Vagina (tissue), 2 donors: ENCODE data around the gene AGXT2. TPM values are rescaled to one million over a fixed set of nuclear protein-coding genes. Genes with fewer than 3 reads are reported as not detected.

ENCODE experiments used
- DNase-seq, 2 donors: peaks; one replicate each; pipeline ENCODE4 v3.0.0-alpha.2; 2017; ENCODE audit errors: extremely low spot score in 2 of 2
- H3K27ac ChIP-seq: fragments of 200-600 bp; sonication (generic); one replicate; pipeline ENCODE4 v1.5.1; 2019
- H3K27me3 ChIP-seq: fragments of 200-600 bp; sonication (generic); one replicate; pipeline ENCODE4 v1.5.1; 2019
- H3K36me3 ChIP-seq, 2 donors: fragments of 200-600 bp; sonication (generic); one replicate each; pipeline ENCODE4 v1.5.1; 2017 to 2019
- H3K4me1 ChIP-seq: fragments of 200-600 bp; sonication (generic); one replicate; pipeline ENCODE4 v1.5.1; 2019
- H3K4me3 ChIP-seq, 2 donors: fragments of 200-600 bp; sonication (generic); 1 replicate in 1 of 2; 2 replicates in 1 of 2; pipeline ENCODE4 v1.5.1; 2016 to 2019
- H3K9me3 ChIP-seq: fragments of 200-600 bp; sonication (generic); one replicate; pipeline ENCODE4 v1.5.1; 2019
- POLR2A ChIP-seq, 2 donors: fragments of 450-650 bp; IDR thresholded peaks; one replicate each; pipeline ENCODE4 v1.6.1; 2017; ENCODE audit warnings: antibody characterized with exemption in 2 of 2, mild to moderate bottlenecking in 2 of 2, moderate library complexity in 2 of 2
- POLR2AphosphoS5 ChIP-seq, 2 donors: sonication (generic); formaldehyde crosslinking; IDR thresholded peaks; one replicate each; pipeline ENCODE4 v1.9.0; 2017; ENCODE audit warnings: antibody characterized with exemption in 2 of 2, mild to moderate bottlenecking in 2 of 2, low read depth in 1 of 2; ENCODE audit not compliant: insufficient read depth in 1 of 2
- intact Hi-C: fragments of 100-400 bp; cut with DNase I; formaldehyde crosslinking; loops from one replicate; pipeline ENCODE4 v1.15.1; 2023
- total RNA-seq: library from RNA; depleted of rRNA; stranded (reverse); fragments of >200 nt; gene quantifications from one replicate; pipeline ENCODE4 v1.2.3, GENCODE V29; 2016
- TF ChIP-seq, protein P1 (sequence below), 3 experiments: fragments of 450-650 bp in 2 of 3; fragments of 200-600 bp in 1 of 3; sonication (generic) in 1 of 3; IDR thresholded peaks; one replicate each; pipeline ENCODE4 v1.5.1; 2017 to 2019; ENCODE audit warnings: antibody characterized with exemption in 3 of 3, mild to moderate bottlenecking in 2 of 3, moderate library complexity in 2 of 3

The AGXT2 gene
- total RNA-seq, 1 donor from 2014 or later = not detected

DNA sequence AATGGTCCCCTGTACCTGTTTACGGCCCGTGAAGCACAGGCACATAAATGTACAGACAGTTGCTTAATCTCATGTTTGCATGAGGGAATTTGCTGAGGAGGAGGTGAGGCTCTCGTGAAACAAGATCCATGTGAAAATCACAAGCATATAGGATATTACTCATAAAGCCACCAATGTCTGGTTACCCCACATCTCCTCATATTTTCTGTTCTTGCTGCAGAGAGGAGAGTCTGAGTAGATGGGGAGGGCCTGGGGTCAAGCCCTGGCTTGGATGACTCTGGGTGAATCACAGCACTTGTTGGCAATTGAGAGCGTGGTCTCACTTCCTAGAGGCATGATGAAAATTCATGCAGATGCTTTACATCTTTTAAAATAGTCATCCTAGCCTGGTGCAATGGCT, 975 bp downstream of the AGXT2 start:
- Histone ChIP-seq H3K27me3 (no peaks in the 10 kb centered on the region), H3K4me1 (no peaks in the 10 kb centered on the region), H3K9me3 (no peaks in the 10 kb centered on the region), H3K27ac (no peak overlapping the region), H3K36me3 (no peaks in the 10 kb centered on the region), H3K4me3 (no peak overlapping the region)
- no peak for TF ChIP-seq POLR2AphosphoS5 (IDR thresholded peaks at IDR 0.05; ENCODE audit: insufficient read depth in 1 of 2, low read depth in 1 of 2)
- no peak for DNase-seq
- intact Hi-C loops = no loop called here

DNA sequence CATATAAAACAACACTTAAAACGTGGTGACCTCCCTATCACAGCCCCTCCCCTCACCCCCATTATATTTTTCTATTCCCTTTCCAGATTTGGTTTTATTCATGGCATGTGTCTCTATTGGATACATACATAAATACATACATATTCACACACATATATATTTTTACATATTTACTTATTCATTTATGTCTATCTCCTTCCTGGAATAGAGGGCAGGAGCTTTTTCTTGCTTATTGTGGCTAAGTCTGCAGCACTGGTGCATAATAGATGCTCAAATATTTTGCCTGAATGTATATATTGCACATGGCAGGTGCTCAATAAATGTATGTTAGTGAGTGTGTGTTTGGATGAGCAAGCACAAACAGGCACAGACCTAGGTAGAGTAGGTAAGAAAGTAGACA, 2.5 kb downstream of the AGXT2 start:
- no peak for TF ChIP-seq POLR2AphosphoS5 (IDR thresholded peaks at IDR 0.05; ENCODE audit: insufficient read depth in 1 of 2, low read depth in 1 of 2)
- TF ChIP-seq, protein P1, sequence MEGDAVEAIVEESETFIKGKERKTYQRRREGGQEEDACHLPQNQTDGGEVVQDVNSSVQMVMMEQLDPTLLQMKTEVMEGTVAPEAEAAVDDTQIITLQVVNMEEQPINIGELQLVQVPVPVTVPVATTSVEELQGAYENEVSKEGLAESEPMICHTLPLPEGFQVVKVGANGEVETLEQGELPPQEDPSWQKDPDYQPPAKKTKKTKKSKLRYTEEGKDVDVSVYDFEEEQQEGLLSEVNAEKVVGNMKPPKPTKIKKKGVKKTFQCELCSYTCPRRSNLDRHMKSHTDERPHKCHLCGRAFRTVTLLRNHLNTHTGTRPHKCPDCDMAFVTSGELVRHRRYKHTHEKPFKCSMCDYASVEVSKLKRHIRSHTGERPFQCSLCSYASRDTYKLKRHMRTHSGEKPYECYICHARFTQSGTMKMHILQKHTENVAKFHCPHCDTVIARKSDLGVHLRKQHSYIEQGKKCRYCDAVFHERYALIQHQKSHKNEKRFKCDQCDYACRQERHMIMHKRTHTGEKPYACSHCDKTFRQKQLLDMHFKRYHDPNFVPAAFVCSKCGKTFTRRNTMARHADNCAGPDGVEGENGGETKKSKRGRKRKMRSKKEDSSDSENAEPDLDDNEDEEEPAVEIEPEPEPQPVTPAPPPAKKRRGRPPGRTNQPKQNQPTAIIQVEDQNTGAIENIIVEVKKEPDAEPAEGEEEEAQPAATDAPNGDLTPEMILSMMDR (IDR thresholded peaks at IDR 0.05) = no peak
- TF ChIP-seq POLR2A (IDR thresholded peaks at IDR 0.05) = no peak
- Histone ChIP-seq H3K9me3 (no peaks in the 10 kb centered on the region), H3K4me1 (no peaks in the 10 kb centered on the region), H3K36me3 (no peaks in the 10 kb centered on the region), H3K27ac (no peak overlapping the region), H3K4me3 (no peak overlapping the region), H3K27me3 (no peaks in the 10 kb centered on the region)
- DNase-seq = no peak
- intact Hi-C loops = no loop called here

DNA sequence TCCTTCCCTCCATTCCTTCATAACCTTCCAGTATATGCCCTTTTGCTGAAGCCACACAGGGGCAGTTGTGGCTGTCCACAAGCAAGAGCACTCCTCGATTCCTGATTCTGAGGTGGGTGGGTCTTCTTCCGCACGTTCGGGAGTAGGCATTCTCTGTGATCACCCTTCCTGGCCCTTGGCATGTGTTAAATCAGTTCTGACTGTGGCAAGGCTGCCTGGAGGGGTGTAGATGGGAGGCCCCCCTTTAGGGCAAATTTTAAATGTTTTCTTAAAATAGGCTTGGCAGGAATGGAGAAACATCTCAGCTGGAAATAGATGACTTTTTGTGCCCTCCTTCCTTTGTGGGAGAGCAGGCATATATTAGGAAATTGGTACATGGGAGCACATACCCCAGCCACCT, 3.1 kb downstream of the AGXT2 start:
- H3K9me3 ChIP-seq = no peaks in the 10 kb centered on the region
- no peak for DNase-seq

DNA sequence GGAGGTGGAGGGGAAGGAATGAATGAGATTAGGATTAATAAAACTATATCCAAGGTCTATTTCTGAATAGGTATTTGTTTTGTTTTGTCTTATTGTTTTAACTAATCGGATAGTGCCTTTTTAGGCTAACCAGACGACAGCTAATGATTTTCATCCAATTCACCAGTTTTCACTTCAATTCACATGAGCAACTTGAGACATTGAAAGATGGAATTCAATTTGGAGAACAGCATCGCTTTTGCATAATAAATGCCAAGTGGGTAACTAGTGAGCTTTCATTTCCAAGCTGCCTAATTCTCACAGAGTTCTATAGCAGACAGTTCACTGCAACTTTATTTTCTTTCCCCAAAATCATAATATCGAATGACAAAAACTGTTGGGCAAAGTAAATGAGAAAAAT, 5.0 kb downstream of the AGXT2 start:
- no peaks in the 10 kb centered on the region for H3K27me3 ChIP-seq
- no peaks in the 10 kb centered on the region for H3K4me1 ChIP-seq
- TF ChIP-seq POLR2A (IDR thresholded peaks at IDR 0.05) = no peak
- TF ChIP-seq POLR2AphosphoS5 (IDR thresholded peaks at IDR 0.05; ENCODE audit: insufficient read depth in 1 of 2, low read depth in 1 of 2) = no peak
- TF ChIP-seq, protein P1 (IDR thresholded peaks at IDR 0.05) = no peak
- H3K27ac ChIP-seq = no peak overlapping the region
- H3K4me3 ChIP-seq = no peak overlapping the region
- H3K9me3 ChIP-seq = no peaks in the 10 kb centered on the region
- intact Hi-C loops = no loop called here
- H3K36me3 ChIP-seq = no peaks in the 10 kb centered on the region
- DNase-seq = no peak

More for the DNA sequence above, 3.1 kb downstream of the AGXT2 start:
- H3K27ac ChIP-seq = no peak overlapping the region
- no peaks in the 10 kb centered on the region for H3K36me3 ChIP-seq
- H3K4me1 ChIP-seq = no peaks in the 10 kb centered on the region
- intact Hi-C loops = no loop called here
- no peak overlapping the region for H3K4me3 ChIP-seq
- TF ChIP-seq POLR2AphosphoS5 (IDR thresholded peaks at IDR 0.05; ENCODE audit: insufficient read depth in 1 of 2, low read depth in 1 of 2) (no peak), POLR2A (IDR thresholded peaks at IDR 0.05) (no peak)
- TF ChIP-seq, protein P1 (IDR thresholded peaks at IDR 0.05) = no peak
- H3K27me3 ChIP-seq = no peaks in the 10 kb centered on the region

DNA sequence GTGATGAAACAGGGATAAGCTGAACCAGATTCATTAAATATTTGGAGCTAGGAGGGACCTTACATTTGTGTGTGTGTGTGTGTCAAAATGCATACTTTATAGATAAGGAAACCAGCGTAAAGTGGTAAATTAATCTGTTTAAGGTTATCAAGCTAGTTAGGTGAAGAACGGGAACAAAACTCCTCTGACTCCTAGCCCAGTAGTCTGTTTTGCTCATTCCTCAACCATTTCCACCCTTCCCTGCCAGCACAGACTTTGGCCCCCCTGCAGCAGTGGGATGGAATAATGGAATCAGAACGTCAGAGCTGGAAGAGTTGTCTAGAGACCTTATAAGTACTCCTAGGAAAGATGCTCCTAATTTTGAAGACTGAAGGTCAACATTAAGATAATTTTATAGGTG, 6.5 kb downstream of the AGXT2 start:
- Histone ChIP-seq H3K27me3 (no peaks in the 10 kb centered on the region), H3K9me3 (no peaks in the 10 kb centered on the region), H3K27ac (no peak overlapping the region), H3K4me1 (no peaks in the 10 kb centered on the region), H3K36me3 (no peaks in the 10 kb centered on the region), H3K4me3 (no peak overlapping the region)
- no peak for DNase-seq
- intact Hi-C loops = no loop called here
- TF ChIP-seq, protein P1 (IDR thresholded peaks at IDR 0.05) = no peak
- no peak for TF ChIP-seq POLR2A (IDR thresholded peaks at IDR 0.05)
- TF ChIP-seq POLR2AphosphoS5 (IDR thresholded peaks at IDR 0.05; ENCODE audit: insufficient read depth in 1 of 2, low read depth in 1 of 2) = no peak

DNA sequence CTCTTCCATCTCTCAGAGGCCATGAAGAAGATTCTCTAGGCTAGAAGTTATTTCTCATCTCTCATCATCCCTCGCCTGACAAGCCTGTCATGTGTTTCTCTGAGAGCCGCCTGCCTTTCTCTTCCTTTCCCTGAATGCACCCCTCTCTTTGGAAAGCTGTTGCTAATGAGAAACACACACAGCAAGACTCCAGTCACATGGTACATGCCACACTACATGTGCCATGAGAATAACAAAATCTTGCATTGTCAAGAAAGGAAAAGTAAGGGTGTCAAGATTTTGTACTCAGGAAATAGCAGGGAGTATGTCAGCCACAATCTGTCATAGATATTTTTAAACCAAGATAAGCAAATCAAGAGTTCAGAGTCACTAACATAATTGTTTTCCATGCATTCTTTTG, 8.9 kb downstream of the AGXT2 start:
- no peaks in the 10 kb centered on the region for H3K27me3 ChIP-seq

More for the DNA sequence above, 8.9 kb downstream of the AGXT2 start:
- Histone ChIP-seq H3K9me3 (no peaks in the 10 kb centered on the region), H3K27ac (no peak overlapping the region), H3K36me3 (no peaks in the 10 kb centered on the region), H3K4me1 (no peaks in the 10 kb centered on the region), H3K4me3 (no peak overlapping the region)
- TF ChIP-seq, protein P1 (IDR thresholded peaks at IDR 0.05) = no peak
- TF ChIP-seq POLR2AphosphoS5 (IDR thresholded peaks at IDR 0.05; ENCODE audit: insufficient read depth in 1 of 2, low read depth in 1 of 2) (no peak), POLR2A (IDR thresholded peaks at IDR 0.05) (no peak)
- intact Hi-C loops = no loop called here
- DNase-seq = no peak
